ENCODE results near the gene TNFRSF14. TPM values are rescaled to one million over a fixed set of nuclear protein-coding genes. Genes with fewer than 3 reads are reported as not detected.

The TNFRSF14 gene
- total RNA-seq, 2 experiments from 2014 or later: 145 to 152 TPM

DNA sequence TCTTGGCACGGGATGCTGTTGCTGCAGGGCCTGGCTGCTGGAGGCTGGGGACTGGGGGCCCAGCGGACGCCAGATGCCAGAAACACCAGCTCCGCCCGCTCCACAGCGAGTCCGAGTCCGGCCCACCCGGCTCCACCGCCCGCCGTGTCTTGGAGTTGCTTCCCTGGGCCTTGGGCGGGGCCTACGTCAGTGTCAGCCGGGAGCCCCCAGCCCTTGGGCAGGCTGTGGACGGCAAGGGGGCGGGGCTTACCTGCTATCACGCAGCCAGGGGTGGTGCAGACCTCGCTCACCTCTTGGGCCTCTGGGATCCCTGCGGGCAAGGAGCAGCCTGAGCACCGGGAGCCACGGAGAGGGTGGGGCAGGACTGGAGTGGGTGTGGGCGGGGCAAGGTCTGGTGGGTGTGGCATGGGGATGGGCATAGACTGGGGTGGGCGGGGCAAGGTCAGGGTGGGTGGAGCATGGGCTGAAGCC is 54.9 kb downstream of the TNFRSF14 start:
- CTCF ChIA-PET: no interaction called here
- H3K27me3 Mint-ChIP-seq: peaks cover 2% of the 10 kb centered on the region
- DNase-seq: peak; percentile 44
- H3K9me3 Mint-ChIP-seq: peaks cover 15% of the 10 kb centered on the region
- no peak overlapping the region for H3K27ac Mint-ChIP-seq
- intact Hi-C loops (cut with micrococcal nuclease): no loop called here
- H3K4me1 Mint-ChIP-seq (ENCODE audit: low read depth): no peaks in the 10 kb centered on the region
- H3K36me3 Mint-ChIP-seq: peaks cover 2% of the 10 kb centered on the region
- no peak overlapping the region for H3K4me3 Mint-ChIP-seq
- POLR2A ChIA-PET: no interaction called here

- H3K9me3 Mint-ChIP-seq: peaks cover 22% of the 10 kb centered on the region
- H3K27ac Mint-ChIP-seq: no peak overlapping the region
- ChIA-PET POLR2A (no interaction called here), CTCF (no interaction called here)
- H3K36me3 Mint-ChIP-seq: peaks cover 2% of the 10 kb centered on the region
- no peak for DNase-seq
- peaks cover 2% of the 10 kb centered on the region for H3K27me3 Mint-ChIP-seq
- peaks cover 2% of the 10 kb centered on the region for H3K4me1 Mint-ChIP-seq (ENCODE audit: low read depth)
- intact Hi-C loops (cut with micrococcal nuclease): no loop called here
- H3K4me3 Mint-ChIP-seq: no peak overlapping the region
Measured at GRCh38 chr1:2611621-2612437, 55.7 kb downstream of the TNFRSF14 start.

DNA sequence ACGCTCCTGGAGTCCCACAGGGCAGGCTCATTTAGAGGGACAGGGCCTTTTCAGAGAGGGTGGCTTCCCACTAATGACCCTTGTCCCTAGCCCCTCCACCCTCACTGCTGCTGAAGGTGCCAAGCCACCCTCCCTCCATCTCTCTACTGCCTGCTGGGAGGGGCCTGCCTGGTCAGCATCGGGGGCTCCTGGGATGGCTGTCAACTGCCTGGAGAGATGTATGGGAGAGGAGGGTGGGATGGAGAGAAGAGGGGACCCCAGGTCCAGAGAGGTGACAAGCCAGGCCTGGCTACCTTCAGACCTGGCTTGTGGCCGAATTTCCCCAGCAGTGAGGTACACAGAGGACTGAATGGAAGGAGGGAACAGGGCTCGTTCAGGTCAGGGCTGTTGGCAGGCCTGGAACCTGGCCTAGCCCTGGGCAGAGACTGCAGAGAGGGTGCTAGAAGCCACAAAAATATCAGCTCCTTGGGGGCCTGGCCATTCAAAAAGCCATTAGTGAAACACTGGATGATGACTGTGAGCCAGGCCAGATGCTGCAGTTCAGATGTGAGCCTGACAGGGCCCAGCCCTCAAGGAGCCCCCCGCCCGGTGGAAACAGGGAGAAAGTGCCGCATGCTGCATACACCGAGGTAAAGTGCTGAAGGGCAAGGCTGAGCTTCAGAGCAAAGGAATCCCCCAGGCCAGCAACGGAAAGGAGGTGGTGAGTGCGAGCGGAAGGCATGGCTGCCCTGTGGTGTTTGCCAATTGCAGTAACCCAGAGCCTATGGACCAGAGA is 56.6 kb downstream of the TNFRSF14 start:
- ChIA-PET CTCF (no interaction called here), POLR2A (no interaction called here)
- no peak for DNase-seq
- Mint-ChIP-seq H3K27me3 (peaks cover 2% of the 10 kb centered on the region), H3K27ac (no peak overlapping the region), H3K4me1 (ENCODE audit: low read depth) (peaks cover 2% of the 10 kb centered on the region), H3K9me3 (peaks cover 22% of the 10 kb centered on the region), H3K36me3 (peaks cover 2% of the 10 kb centered on the region), H3K4me3 (no peak overlapping the region)
- intact Hi-C loops (cut with micrococcal nuclease): no loop called here

Other genes starting within 250 kb of the TNFRSF14 start
- 1 to 10 TPM; 5.4 to 6.3 TPM for gene MORN1, start 164.8 kb upstream of the TNFRSF14 start, total RNA-seq
- 100 to 1,000 TPM; 148 to 154 TPM for gene RER1, start 164.5 kb upstream of the TNFRSF14 start, total RNA-seq
- 10 to 100 TPM; 14.8 to 15.4 TPM for gene PEX10, start 143.8 kb upstream of the TNFRSF14 start, total RNA-seq
- gene PLCH2, start 80.1 kb upstream of the TNFRSF14 start, total RNA-seq: 10 to 100 TPM in 1 of 2 experiments, 1 to 10 TPM in 1; 8.9 to 10.3 TPM
- gene PANK4, start 29.8 kb upstream of the TNFRSF14 start, total RNA-seq: 10 to 100 TPM; 42.6 to 45.1 TPM
- under 1 TPM in 1 of 2 experiments, not detected in 1; 0.17 TPM for gene HES5, start 26.1 kb upstream of the TNFRSF14 start, total RNA-seq
- 10 to 100 TPM; 28.2 to 34.6 TPM for gene PRXL2B, start 30.4 kb downstream of the TNFRSF14 start, total RNA-seq
- 1 to 10 TPM in 1 of 2 experiments, under 1 TPM in 1; 1.00 to 1.2 TPM for gene MMEL1, start 76.6 kb downstream of the TNFRSF14 start, total RNA-seq
- gene TTC34, start 245.3 kb downstream of the TNFRSF14 start, total RNA-seq: 1 to 10 TPM in 1 of 2 experiments, under 1 TPM in 1; 0.97 to 1.0 TPM

Data from activated CD4-positive, alpha-beta memory T cell treated with anti-CD3 and anti-CD28 coated beads for 36 hours (primary cell).